Measurements from ENCODE around the gene HOXC9.

Gene HOXC9

DNA sequence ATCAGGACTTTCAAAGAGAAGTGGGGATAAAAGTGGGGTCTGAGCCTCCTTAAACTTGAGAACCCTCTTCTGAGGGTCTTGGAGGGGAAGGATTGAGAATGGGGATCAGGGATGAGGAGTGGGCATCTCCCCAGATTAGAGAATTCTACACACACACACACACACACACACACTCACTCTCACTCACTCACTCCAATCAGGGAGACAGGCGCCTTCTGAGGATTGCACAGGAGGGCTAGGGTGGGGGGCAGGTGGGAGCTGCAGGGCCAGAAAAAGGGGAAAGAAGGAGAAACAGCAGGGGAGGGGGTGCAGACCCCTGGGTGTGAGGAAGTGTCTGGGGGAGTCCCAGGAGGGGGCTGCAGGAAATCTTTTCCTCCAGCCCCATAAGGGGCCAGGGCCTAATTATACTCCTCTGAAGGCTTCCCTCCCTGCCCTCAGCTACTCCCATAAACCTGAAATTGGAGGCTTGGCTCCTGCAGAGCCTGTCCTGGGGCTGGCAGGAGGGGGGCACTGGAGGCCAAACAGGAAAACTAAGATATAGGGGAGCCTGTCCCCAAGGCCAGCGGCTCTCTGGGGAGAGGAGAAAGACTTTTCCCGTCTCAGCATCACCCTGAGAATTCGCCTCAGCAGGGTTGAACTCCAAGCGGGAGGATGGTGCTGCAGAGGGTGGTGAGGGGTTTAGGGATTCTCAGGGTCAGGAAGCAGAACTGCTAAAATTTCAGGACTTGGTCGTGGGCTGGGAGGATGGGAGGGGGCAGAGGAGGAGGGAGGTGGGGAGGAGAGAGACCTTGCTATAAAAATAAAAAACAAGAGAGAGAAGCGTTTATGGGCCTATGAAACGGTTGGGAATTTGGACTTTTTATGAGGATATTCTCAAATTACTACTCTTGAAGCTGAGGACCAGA, 1.6 kb downstream of the HOXC9 start:
- no peak overlapping the region for H2AFZ ChIP-seq (ENCODE audit: low read depth, low read length)
- H3K4me1 ChIP-seq (ENCODE audit: insufficient read depth, low read length): peaks cover 3% of the 10 kb centered on the region
- no peak overlapping the region for H3K4me3 ChIP-seq (ENCODE audit: low read length)
- peaks cover 98% of the 10 kb centered on the region for H3K27me3 ChIP-seq (ENCODE audit: insufficient read depth, low read length)
- H3K9me3 ChIP-seq (ENCODE audit: low read length): no peaks in the 10 kb centered on the region
- H3K36me3 ChIP-seq (ENCODE audit: insufficient read depth, low read length): no peaks in the 10 kb centered on the region

DNA sequence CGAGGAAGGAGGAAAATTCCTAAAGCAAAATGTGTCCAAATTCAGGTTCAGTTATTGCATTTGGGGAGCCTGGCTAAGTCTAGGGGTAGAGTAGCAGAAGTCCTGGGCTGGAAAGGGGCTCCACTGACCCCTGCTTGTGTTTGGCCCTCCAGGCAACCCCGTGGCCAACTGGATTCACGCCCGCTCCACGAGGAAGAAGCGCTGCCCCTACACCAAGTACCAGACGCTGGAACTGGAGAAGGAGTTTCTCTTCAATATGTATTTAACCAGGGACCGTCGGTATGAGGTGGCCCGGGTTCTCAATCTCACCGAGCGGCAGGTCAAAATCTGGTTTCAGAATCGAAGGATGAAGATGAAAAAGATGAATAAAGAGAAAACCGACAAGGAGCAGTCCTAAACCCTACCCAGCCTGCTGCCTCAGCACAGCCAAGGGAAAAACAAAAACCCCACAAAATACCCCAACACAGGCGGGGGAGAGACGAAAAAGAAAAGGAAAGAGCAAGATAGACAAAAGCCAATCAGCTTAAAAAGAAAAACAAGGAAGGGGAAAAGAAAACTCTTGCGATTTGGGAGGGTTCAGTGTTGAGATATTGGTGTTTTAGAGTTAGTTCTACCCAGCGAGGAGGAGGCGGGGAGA, 2.4 kb downstream of the HOXC9 start:
- no peak overlapping the region for H2AFZ ChIP-seq (ENCODE audit: low read depth, low read length)
- no peaks in the 10 kb centered on the region for H3K36me3 ChIP-seq (ENCODE audit: insufficient read depth, low read length)
- no peak overlapping the region for H3K4me3 ChIP-seq (ENCODE audit: low read length)
- H3K27me3 ChIP-seq (ENCODE audit: insufficient read depth, low read length): peaks cover 98% of the 10 kb centered on the region
- peaks cover 3% of the 10 kb centered on the region for H3K4me1 ChIP-seq (ENCODE audit: insufficient read depth, low read length)
- no peaks in the 10 kb centered on the region for H3K9me3 ChIP-seq (ENCODE audit: low read length)

DNA sequence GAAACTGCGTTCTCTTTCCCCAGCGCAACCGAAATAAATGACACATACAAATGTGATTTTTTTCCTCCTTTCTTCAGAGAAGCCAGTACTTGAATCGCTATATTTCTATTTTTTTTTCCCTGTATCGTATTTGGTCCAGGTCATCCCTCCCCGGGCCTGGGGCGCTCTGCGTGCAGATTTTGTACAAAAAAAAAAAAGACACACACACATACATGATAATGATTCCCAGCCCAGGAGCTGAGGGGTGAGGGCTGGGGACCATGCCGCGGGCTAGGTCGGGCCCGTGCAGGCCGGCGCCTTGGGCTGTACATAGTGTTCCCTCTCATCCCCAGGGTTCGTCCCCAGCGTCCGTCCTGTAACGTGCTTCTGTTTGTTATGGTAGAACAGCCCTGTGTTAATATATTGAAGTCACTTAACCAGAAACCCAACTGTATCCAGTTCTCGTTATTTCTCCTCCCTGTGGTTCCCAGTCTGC, 3.0 kb downstream of the HOXC9 start:
- Histone ChIP-seq H3K4me3 (ENCODE audit: low read length) (no peak overlapping the region), H3K9me3 (ENCODE audit: low read length) (no peaks in the 10 kb centered on the region), H2AFZ (ENCODE audit: low read depth, low read length) (no peak overlapping the region), H3K4me1 (ENCODE audit: insufficient read depth, low read length) (peaks cover 3% of the 10 kb centered on the region), H3K36me3 (ENCODE audit: insufficient read depth, low read length) (no peaks in the 10 kb centered on the region), H3K27me3 (ENCODE audit: insufficient read depth, low read length) (peaks cover 98% of the 10 kb centered on the region)

- H3K4me1 ChIP-seq (ENCODE audit: insufficient read depth, low read length): peaks cover 3% of the 10 kb centered on the region
- H3K27me3 ChIP-seq (ENCODE audit: insufficient read depth, low read length): peaks cover 97% of the 10 kb centered on the region
- no peak overlapping the region for H3K4me3 ChIP-seq (ENCODE audit: low read length)
These were observed 3.7 kb downstream of the HOXC9 start for GRCh38 chr12:54003625-54004024.

DNA sequence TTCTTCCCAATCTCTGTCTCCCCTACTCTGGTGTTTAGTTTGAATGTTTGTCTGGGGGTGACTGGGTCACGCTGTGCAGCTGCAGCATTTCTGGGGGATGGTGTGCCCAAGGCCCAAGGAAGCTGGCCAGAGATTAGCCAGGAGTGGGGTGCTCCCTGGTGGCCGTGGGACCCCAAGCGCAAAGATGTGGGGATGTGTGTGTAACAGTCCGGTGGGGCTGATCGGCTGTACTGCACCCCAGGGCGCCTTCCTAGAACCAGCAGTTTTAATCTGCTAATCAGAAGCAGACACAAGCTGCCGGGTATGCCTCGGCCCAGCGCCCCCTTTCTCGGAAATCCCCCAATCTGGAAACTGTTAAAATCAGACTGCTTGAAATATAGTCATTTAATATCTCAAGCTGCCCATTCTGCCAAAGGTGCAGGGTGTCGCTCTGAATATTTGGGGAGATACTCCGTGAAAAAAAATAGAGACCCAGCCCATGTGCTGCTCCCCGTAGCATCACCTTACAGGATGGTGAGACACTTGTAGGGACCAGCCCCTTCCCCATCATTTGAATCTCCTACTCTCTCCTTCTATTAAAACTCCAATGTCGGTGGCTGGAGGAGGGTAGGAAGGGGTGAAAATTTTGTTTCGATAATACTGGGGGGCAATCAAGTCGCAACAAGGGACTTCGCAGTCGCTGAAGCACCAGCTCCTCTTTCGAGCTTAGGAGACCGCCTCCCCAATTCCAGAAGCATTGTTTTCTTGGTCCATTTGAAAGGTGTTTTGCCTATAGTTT, 4.3 kb downstream of the HOXC9 start:
- no peaks in the 10 kb centered on the region for H3K36me3 ChIP-seq (ENCODE audit: insufficient read depth, low read length)
- H3K27me3 ChIP-seq (ENCODE audit: insufficient read depth, low read length): peaks cover 93% of the 10 kb centered on the region
- no peak overlapping the region for H3K4me3 ChIP-seq (ENCODE audit: low read length)
- no peaks in the 10 kb centered on the region for H3K9me3 ChIP-seq (ENCODE audit: low read length)
- peaks cover 3% of the 10 kb centered on the region for H3K4me1 ChIP-seq (ENCODE audit: insufficient read depth, low read length)
- no peak overlapping the region for H2AFZ ChIP-seq (ENCODE audit: low read depth, low read length)

More at GRCh38 chr12:54003625-54004024, 3.7 kb downstream of the HOXC9 start:
- Histone ChIP-seq H3K9me3 (ENCODE audit: low read length) (no peaks in the 10 kb centered on the region), H3K36me3 (ENCODE audit: insufficient read depth, low read length) (no peaks in the 10 kb centered on the region), H2AFZ (ENCODE audit: low read depth, low read length) (no peak overlapping the region)

DNA sequence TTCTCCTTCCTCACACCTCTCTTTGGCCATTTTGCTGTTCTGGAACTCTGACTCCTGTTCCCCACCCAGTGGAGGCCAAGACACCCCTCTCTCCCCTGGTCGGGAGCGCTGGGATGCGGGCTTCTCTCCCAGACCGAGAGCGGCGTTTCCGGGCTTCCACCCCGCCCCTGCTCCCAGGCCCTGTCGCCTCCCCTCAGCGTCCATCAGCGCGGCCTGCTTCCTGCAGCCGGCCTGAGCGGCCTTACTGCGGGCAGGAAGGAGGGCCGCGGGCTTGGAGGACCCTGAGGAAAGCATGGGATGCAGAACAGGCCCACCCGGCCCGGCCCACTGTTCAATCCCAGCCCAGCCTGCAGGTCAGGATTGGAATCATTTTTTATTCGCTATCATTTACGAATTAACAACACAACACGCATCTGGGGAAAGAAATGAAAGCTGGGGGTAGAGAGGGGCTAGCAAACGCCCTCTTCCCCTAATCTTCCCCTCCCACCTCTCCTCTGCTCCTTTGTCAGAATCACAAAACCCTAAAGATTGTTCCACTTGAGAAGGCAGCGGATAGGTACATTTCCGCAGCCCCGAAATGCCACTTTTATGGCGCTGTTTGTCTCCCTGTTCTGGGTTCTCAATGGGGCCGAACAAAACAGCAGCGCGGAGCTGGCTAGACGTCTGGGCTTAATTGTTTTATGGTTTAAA, 5.0 kb downstream of the HOXC9 start:
- Histone ChIP-seq H3K36me3 (ENCODE audit: insufficient read depth, low read length) (no peaks in the 10 kb centered on the region), H3K27me3 (ENCODE audit: insufficient read depth, low read length) (peaks cover 93% of the 10 kb centered on the region), H3K9me3 (ENCODE audit: low read length) (no peaks in the 10 kb centered on the region), H2AFZ (ENCODE audit: low read depth, low read length) (no peak overlapping the region), H3K4me1 (ENCODE audit: insufficient read depth, low read length) (peaks cover 3% of the 10 kb centered on the region), H3K4me3 (ENCODE audit: low read length) (no peak overlapping the region)

- Histone ChIP-seq H3K4me1 (ENCODE audit: insufficient read depth, low read length) (peaks cover 3% of the 10 kb centered on the region), H3K4me3 (ENCODE audit: low read length) (no peak overlapping the region), H2AFZ (ENCODE audit: low read depth, low read length) (no peak overlapping the region)
These were observed 5.5 kb downstream of the HOXC9 start for GRCh38 chr12:54005531-54005852.

GRCh38 chr12:54005853-54006558, 6.0 kb downstream of the HOXC9 start:
- no peak overlapping the region for H2AFZ ChIP-seq (ENCODE audit: low read depth, low read length)
- no peaks in the 10 kb centered on the region for H3K9me3 ChIP-seq (ENCODE audit: low read length)
- no peaks in the 10 kb centered on the region for H3K36me3 ChIP-seq (ENCODE audit: insufficient read depth, low read length)
- peaks cover 93% of the 10 kb centered on the region for H3K27me3 ChIP-seq (ENCODE audit: insufficient read depth, low read length)
- H3K4me1 ChIP-seq (ENCODE audit: insufficient read depth, low read length): peaks cover 3% of the 10 kb centered on the region
- H3K4me3 ChIP-seq (ENCODE audit: low read length): no peak overlapping the region

More at GRCh38 chr12:54005531-54005852, 5.5 kb downstream of the HOXC9 start:
- Histone ChIP-seq H3K9me3 (ENCODE audit: low read length) (no peaks in the 10 kb centered on the region), H3K27me3 (ENCODE audit: insufficient read depth, low read length) (peaks cover 93% of the 10 kb centered on the region), H3K36me3 (ENCODE audit: insufficient read depth, low read length) (no peaks in the 10 kb centered on the region)

DNA sequence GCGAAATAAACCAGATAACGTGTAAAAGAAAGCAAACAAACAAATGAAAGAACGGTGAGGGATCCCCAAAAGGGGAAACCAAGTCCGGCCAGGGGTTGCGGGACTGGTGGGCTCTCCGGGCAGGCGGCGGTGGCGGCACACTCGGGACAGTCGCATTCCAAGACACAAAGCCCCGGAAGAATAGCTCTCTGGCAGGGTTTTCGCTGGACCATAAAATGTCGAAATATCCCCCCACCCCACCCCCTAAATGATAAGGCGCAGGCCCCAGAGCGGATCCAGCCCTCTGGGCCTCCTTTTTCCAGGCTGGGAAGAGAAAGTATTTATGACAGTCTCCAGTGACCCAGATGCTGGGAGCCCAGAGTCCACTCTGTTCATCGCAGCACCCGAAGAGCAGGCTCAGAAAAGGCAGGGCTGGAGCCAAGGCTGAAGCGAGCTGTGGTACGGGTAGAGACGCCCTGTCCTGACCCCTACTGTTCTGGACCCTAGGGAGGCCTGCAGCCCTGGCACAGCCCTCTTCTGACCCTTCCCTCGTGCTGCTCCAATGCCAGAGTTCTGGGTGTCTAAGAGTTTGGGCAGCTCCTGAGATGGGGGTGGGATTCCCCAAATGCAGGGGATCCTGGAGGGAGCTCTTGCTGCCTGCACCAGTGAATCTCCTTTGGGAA, 6.7 kb downstream of the HOXC9 start:
- Histone ChIP-seq H3K4me3 (ENCODE audit: low read length) (no peak overlapping the region), H2AFZ (ENCODE audit: low read depth, low read length) (no peak overlapping the region), H3K9me3 (ENCODE audit: low read length) (no peaks in the 10 kb centered on the region), H3K36me3 (ENCODE audit: insufficient read depth, low read length) (no peaks in the 10 kb centered on the region), H3K27me3 (ENCODE audit: insufficient read depth, low read length) (peaks cover 92% of the 10 kb centered on the region), H3K4me1 (ENCODE audit: insufficient read depth, low read length) (peaks cover 3% of the 10 kb centered on the region)

DNA sequence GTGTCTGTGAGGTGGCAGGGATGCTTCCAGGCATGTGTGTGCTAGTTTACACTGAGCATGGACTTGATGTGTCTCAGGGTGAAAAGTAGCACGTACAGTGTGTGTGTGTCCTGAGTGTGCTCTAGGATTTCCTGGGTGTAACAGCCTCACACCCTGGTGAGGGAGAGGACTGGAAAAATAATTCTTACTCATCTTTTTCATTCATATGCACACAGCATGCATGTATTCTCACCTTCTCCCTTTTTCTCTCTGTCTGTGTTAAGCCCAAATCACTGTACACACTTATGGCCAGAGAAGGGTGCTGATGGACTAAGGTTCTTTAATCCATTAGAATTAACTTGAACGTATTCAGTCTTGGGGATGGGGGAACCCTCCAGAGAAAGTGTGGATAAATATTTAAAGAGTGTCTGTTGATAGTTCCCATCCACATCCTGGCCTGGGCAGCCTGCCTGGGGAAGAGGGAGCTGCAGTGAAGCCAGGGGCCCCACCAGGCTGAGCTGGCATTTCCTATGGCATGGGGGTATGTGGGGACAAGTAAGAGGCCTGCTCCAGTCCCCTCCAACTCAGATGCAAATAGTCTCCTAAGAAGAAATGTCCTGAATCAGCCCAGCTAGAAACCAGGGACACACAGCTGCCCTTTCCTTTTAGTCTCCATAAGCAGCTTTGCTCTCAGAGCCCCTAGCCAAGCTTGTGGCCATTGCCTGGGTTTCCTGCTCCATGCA, 7.7 kb downstream of the HOXC9 start:
- Histone ChIP-seq H3K4me1 (ENCODE audit: insufficient read depth, low read length) (peaks cover 3% of the 10 kb centered on the region), H3K9me3 (ENCODE audit: low read length) (no peaks in the 10 kb centered on the region), H3K27me3 (ENCODE audit: insufficient read depth, low read length) (peaks cover 90% of the 10 kb centered on the region), H3K36me3 (ENCODE audit: insufficient read depth, low read length) (no peaks in the 10 kb centered on the region), H2AFZ (ENCODE audit: low read depth, low read length) (no peak overlapping the region), H3K4me3 (ENCODE audit: low read length) (no peak overlapping the region)

- peaks cover 3% of the 10 kb centered on the region for H3K4me1 ChIP-seq (ENCODE audit: insufficient read depth, low read length)
- peaks cover 3% of the 10 kb centered on the region for H3K9me3 ChIP-seq (ENCODE audit: low read length)
- H2AFZ ChIP-seq (ENCODE audit: low read depth, low read length): no peak overlapping the region
- no peaks in the 10 kb centered on the region for H3K36me3 ChIP-seq (ENCODE audit: insufficient read depth, low read length)
- peaks cover 90% of the 10 kb centered on the region for H3K27me3 ChIP-seq (ENCODE audit: insufficient read depth, low read length)
- no peak overlapping the region for H3K4me3 ChIP-seq (ENCODE audit: low read length)
These were observed 8.2 kb downstream of the HOXC9 start for GRCh38 chr12:54008260-54008552.

Measured in neuron (in vitro differentiated cells).